VCaP (cell line): Measurements from ENCODE around the gene LAMA5.
A peak's percentile ranks its signal among the peaks of the same experiment; 100 is the strongest.

Source experiments
- H3K27ac ChIP-seq: fragments of 450-650 bp; 2 replicates; pipeline ENCODE4 v1.5.1; 2017
- TF ChIP-seq, protein P1 (sequence below): fragments of 450-650 bp; conservative IDR thresholded peaks from 2 replicates; pipeline ENCODE4 v1.5.1; 2017; ENCODE audit warnings: mild to moderate bottlenecking, moderate library complexity

Gene LAMA5

DNA sequence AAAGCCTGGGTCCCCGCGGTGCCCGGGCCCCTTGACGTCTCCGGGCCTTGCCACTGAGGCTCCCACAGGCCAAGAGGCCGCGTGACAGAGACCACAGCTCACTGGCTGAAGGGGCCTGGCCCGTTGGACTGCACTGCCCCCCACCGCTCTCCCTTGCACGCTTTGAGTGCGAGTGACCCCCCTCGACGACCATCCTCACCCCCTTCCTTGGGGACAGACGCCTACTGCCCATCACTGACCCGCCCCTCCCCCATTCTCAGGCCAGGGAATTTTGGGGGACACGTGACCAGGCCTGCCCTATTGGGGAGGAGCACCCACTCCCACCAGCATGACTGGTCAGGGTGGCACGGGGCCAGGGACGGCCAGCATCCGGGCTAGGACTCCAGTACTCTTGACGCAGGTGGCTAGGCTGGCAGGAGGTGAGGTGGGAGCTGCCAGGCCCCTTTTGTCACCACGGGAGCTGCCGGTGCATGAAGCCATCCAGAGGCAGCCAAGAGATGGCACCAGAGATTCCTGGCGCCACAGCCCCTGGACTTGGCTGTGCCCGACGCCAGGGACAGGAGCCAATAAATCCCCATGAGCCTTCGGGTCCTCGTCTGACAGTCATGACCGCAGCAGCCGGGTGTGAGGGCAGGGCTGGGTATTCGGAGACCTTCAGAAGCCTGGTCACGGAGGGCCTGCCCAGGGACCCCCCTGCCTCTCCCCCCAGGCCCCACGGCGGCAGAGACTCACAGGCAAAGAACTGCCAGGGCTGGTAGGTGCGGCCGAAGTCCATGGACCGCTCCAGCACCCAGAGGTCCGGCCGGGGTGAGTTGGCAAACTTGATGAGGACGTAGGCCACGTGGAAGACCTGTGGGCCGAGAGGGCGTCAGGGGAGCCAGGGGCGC, 14.5 kb downstream of the LAMA5 start:
- H3K27ac ChIP-seq = peak overlapping the region; percentile 31
- TF ChIP-seq, protein P1, sequence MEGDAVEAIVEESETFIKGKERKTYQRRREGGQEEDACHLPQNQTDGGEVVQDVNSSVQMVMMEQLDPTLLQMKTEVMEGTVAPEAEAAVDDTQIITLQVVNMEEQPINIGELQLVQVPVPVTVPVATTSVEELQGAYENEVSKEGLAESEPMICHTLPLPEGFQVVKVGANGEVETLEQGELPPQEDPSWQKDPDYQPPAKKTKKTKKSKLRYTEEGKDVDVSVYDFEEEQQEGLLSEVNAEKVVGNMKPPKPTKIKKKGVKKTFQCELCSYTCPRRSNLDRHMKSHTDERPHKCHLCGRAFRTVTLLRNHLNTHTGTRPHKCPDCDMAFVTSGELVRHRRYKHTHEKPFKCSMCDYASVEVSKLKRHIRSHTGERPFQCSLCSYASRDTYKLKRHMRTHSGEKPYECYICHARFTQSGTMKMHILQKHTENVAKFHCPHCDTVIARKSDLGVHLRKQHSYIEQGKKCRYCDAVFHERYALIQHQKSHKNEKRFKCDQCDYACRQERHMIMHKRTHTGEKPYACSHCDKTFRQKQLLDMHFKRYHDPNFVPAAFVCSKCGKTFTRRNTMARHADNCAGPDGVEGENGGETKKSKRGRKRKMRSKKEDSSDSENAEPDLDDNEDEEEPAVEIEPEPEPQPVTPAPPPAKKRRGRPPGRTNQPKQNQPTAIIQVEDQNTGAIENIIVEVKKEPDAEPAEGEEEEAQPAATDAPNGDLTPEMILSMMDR = peak; percentile 63

DNA sequence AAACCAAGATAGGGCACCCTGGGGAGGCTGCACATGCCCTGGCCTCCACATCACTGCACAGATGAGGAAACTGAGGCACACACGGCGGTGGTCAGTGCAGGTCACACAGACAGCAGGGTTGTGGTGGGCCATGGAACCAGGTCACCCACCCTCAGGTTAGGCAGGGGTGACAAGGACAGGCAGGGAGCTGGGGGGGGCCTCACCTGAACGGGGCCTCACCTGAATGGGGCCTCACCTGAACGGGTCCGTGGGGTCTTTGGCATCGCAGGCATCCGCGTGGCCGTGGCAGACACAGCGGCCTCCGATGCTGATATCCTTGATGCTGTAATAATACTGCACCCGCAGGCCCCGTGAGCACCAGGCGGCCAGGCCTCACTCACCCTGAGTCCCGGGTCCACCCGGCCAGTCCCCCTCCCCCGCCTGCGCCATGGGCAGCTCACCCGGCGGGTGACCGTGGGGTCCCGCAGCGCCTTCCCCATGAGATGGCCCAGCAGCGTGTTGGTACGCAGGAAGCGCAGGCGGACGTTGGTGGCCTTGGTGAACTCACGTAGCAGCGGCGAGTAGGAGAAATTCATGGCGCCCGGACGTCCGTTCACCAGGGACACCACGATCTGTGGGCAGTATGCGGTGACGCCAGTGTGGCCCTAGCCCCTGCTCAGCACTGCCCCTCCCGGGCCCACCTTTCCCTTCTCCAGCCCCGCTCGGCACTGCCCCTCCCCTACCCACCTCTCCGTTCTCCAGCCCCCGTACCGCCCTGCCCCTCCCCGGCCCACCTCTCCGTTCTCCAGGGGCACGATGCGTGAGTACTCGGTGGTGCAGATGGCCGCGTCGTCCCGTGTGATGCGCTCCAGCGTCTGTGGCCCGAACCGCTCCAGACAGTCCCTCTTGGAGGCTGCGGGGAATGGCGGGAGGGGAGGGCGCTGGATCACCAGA, 15.4 kb downstream of the LAMA5 start:
- H3K27ac ChIP-seq = peak overlapping the region; percentile 31

DNA sequence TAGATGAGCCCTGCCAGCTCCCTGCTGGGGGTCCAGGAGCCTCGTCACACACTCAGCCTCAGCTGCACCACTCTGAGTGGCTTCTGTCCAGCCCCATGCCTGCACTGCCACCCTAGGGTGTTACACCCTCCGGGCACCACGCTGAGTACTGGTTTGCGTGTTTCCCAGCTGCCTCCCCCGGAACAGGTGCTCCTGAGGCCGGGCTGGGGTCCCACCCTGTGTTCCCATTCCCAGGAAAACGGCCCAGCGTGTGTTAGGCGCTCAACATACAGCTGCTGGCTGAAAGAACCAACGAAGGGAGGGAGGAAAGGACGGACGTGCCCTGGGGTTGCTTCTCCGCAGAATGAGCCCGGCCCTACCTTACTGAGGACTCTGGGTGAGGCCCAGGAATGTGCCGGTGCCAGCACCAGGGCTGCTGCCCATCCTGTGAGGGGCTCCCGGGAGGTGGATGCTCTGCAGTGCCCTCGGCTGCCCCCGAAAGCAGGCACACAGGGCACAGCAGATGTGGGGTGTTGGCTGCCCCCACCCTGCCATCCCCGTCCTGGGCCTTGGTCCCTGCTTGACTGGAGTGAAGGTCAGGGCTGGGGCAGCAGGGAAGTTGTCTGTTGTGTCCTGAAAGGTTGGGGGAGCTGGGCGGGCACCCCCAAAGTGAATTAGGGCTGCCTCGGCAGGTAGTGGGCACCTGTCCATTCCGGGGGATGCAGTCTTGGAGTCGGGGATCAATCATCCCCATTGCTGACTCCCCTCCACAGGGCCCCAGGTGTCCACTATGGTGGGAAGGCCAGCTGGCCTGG, 16.3 kb downstream of the LAMA5 start:
- no peak overlapping the region for H3K27ac ChIP-seq
- TF ChIP-seq, protein P1 = no peak

More for the DNA sequence above, 15.4 kb downstream of the LAMA5 start:
- TF ChIP-seq, protein P1 = no peak

DNA sequence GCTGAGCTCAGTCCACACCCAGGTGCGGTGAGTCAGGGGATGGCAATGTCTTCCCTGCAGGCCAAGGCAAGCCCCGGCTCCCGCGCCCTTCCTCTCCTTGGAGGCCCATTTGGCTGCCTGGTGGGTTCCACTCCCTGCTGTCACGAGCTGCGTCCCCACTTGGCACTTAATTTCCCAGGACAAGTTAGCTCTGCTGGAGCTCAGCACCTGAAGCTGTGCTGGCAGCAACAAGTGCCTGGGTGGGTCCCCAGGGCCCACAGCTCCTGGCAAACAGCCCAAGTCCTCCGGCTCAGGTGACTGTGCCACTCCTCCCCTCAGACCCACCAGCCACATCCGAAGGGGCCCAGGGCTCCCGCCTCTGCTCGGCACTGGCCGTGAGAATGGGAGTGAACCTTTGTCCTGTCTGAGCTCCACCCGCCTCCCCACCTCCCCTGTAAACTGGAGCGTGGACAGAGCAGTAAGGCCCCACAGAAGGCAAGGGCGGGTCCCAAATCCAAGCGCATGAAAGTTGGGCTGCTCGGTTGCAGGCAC, 16.9 kb downstream of the LAMA5 start:
- H3K27ac ChIP-seq = no peak overlapping the region

DNA sequence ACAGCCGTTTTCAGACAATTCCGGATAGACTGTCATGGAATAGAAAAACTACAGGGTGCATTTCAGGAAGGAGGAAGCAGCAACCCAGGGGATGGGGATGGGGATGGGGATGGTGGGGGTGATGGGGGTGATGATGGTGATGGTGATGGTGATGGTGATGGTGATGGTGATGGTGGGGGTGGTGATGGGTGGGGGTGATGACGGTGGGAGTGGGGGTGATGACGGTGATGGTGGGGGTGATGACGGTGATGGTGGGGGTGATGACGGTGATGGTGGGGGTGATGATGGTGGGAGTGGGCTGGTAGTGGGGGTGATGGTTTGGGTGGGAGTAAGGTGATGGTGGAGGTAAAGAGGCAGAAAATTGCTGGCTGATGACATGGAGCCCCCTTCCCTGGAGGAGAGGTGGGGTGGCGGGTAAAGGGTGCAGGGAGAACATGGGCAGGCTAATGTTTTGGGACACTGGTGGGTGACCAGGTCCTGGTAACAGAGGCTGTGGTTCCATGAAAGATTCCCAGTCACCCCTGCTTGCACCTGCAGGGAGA, 17.5 kb downstream of the LAMA5 start:
- H3K27ac ChIP-seq = no peak overlapping the region

More for the DNA sequence above, 16.9 kb downstream of the LAMA5 start:
- TF ChIP-seq, protein P1 = no peak

DNA sequence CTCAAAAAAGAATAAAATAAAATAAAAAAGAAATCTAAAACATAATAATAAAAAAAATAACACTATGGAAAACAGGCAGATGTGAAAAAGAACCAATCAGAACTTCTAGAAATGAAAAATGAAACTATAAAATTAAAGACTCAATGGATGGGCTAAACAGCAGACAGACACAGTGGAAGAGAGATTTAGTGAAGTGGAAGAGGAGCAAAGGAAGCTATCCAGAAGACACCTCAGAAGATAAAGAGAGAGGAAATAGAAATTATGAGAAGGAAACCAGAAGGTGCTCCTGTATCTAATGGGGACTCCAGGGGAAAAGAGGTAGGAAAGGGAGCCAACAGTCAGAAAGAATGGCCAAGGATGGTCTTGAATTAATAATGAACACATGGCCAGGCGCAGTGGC, 18.5 kb downstream of the LAMA5 start:
- no peak overlapping the region for H3K27ac ChIP-seq
- TF ChIP-seq, protein P1 = no peak

More for the DNA sequence above, 17.5 kb downstream of the LAMA5 start:
- TF ChIP-seq, protein P1 = no peak
